PC-9 (cell line): Measurements from ENCODE around the gene UST.

ENCODE experiments used
- EZH2 ChIP-seq: fragments of 200-600 bp; sonication (generic); IDR thresholded peaks from 2 replicates; pipeline ENCODE4 v1.8.0; 2017; ENCODE audit warnings: antibody characterized with exemption, low read depth
- TF ChIP-seq, protein P1 (sequence below): fragments of 200-600 bp; sonication (generic); conservative IDR thresholded peaks from 2 replicates; pipeline ENCODE4 v1.6.1; 2017; ENCODE audit warnings: mixed run types, antibody characterized with exemption, mild to moderate bottlenecking, moderate library complexity

DNA sequence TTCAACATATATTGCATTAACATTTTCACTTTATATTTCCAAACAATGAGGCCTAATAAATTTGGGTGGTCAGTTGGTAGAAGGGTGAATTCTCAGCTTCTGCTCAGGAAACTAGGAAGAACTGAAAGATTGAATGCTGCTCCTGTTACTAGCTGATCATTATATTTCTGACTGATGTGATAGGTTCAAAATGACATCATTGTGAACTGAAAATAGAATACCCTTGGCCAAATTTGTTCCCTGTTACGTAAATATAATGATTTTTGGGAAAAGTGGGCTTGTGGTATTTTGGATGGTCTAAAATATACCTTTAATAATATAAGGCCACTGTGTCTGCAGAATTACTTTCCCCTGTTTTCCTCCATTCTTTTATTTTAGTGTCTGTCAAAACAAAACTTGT lies 2.8 kb downstream of the UST start:
- no peak for TF ChIP-seq EZH2
- TF ChIP-seq, protein P1, sequence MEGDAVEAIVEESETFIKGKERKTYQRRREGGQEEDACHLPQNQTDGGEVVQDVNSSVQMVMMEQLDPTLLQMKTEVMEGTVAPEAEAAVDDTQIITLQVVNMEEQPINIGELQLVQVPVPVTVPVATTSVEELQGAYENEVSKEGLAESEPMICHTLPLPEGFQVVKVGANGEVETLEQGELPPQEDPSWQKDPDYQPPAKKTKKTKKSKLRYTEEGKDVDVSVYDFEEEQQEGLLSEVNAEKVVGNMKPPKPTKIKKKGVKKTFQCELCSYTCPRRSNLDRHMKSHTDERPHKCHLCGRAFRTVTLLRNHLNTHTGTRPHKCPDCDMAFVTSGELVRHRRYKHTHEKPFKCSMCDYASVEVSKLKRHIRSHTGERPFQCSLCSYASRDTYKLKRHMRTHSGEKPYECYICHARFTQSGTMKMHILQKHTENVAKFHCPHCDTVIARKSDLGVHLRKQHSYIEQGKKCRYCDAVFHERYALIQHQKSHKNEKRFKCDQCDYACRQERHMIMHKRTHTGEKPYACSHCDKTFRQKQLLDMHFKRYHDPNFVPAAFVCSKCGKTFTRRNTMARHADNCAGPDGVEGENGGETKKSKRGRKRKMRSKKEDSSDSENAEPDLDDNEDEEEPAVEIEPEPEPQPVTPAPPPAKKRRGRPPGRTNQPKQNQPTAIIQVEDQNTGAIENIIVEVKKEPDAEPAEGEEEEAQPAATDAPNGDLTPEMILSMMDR: no peak
